Esophagus squamous epithelium (tissue), 4 donors: Measurements from ENCODE around the gene RNF220.

Experiments
- POLR2A ChIP-seq, 4 donors: fragments of 450-650 bp; IDR thresholded peaks; one replicate each; pipeline ENCODE4 v1.6.1; 2017; ENCODE audit warnings: antibody characterized with exemption in 4 of 4, mild to moderate bottlenecking in 4 of 4, moderate library complexity in 3 of 4
- TF ChIP-seq, protein P1 (sequence below), 6 experiments: fragments of 450-650 bp in 4 of 6; fragments of 200-600 bp in 2 of 6; sonication (generic) in 2 of 6; IDR thresholded peaks; one replicate each; pipeline ENCODE4 v1.5.1; 2016 to 2019; ENCODE audit warnings: antibody characterized with exemption in 6 of 6, mild to moderate bottlenecking in 4 of 6, moderate library complexity in 4 of 6

DNA sequence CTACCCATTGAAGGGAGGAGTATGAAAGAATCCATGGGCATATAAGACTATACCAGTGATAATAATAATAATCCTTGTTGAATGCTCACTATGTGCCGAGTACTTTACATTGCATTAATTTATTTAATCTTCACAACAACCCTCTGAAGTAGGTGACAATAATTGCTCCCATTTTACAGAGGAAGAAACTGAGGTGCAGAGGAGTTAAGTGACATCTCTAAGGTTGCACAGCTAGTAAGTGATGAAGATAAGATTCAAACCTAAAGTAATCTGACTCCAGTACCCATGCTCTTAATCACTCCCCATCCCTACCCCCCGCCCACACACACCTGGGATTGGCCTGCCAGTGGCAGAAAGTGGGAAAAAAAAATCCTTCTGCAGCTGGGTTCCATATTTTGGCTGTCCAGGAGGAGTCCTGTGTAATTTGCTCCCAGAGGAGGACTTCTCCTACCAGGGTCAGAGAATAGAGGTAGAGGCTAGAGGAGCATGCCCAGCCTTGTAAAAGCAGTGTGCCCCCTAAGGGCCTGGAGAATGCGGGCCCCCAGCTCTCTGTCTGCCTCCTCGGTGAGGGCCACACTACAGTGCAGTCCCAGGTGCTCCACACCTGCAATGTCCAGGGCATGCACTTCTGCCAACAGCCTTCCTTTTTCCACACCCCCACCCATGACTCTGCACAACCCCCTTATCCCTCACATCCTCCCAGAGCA lies 211.4 kb downstream of the RNF220 start:
- TF ChIP-seq, protein P1, sequence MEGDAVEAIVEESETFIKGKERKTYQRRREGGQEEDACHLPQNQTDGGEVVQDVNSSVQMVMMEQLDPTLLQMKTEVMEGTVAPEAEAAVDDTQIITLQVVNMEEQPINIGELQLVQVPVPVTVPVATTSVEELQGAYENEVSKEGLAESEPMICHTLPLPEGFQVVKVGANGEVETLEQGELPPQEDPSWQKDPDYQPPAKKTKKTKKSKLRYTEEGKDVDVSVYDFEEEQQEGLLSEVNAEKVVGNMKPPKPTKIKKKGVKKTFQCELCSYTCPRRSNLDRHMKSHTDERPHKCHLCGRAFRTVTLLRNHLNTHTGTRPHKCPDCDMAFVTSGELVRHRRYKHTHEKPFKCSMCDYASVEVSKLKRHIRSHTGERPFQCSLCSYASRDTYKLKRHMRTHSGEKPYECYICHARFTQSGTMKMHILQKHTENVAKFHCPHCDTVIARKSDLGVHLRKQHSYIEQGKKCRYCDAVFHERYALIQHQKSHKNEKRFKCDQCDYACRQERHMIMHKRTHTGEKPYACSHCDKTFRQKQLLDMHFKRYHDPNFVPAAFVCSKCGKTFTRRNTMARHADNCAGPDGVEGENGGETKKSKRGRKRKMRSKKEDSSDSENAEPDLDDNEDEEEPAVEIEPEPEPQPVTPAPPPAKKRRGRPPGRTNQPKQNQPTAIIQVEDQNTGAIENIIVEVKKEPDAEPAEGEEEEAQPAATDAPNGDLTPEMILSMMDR (IDR thresholded peaks at IDR 0.05) = no peak
- no peak for TF ChIP-seq POLR2A (IDR thresholded peaks at IDR 0.05)
